Measurements from ENCODE around the gene CAMKMT.

GRCh38 chr2:44777036-44777435, 415.3 kb downstream of the CAMKMT start:
- TF ChIP-seq CTCF (IDR thresholded peaks at IDR 0.05; ENCODE audit: insufficient read depth, low read length, poor library complexity, severe bottlenecking) (no peak), EZH2phosphoT487 (conservative IDR thresholded peaks at IDR 0.05; ENCODE audit: low read length) (no peak)
